BLaER1 (cell line): ENCODE measurements around the gene PSMA7.

Experiments used
- H3K27ac ChIP-seq: shearing (Covaris generic); formaldehyde crosslinking; 2 replicates; pipeline ENCODE4 v1.8.1; 2022
- H3K27me3 ChIP-seq: shearing (Covaris generic); formaldehyde crosslinking; 2 replicates; pipeline ENCODE4 v1.8.1; 2022
- H3K36me3 ChIP-seq: shearing (Covaris generic); formaldehyde crosslinking; 2 replicates; pipeline ENCODE4 v1.8.1; 2022
- H3K4me1 ChIP-seq: shearing (Covaris generic); formaldehyde crosslinking; 2 replicates; pipeline ENCODE4 v1.8.1; 2022
- H3K4me2 ChIP-seq: shearing (Covaris generic); formaldehyde crosslinking; 2 replicates; pipeline ENCODE4 v1.8.1; 2022
- H3K4me3 ChIP-seq: shearing (Covaris generic); formaldehyde crosslinking; 2 replicates; pipeline ENCODE4 v1.8.1; 2022
- H3K9ac ChIP-seq: shearing (Covaris generic); formaldehyde crosslinking; 2 replicates; pipeline ENCODE4 v1.8.1; 2022
- H3K9me3 ChIP-seq: shearing (Covaris generic); formaldehyde crosslinking; 2 replicates; pipeline ENCODE4 v1.8.1; 2022
- H4K20me1 ChIP-seq: shearing (Covaris generic); formaldehyde crosslinking; 2 replicates; pipeline ENCODE4 v1.8.1; 2022
- Cebpa-rat ChIP-seq: shearing (Covaris generic); IDR thresholded peaks from 2 replicates; pipeline ENCODE4 v1.8.1; 2022

Gene PSMA7

DNA sequence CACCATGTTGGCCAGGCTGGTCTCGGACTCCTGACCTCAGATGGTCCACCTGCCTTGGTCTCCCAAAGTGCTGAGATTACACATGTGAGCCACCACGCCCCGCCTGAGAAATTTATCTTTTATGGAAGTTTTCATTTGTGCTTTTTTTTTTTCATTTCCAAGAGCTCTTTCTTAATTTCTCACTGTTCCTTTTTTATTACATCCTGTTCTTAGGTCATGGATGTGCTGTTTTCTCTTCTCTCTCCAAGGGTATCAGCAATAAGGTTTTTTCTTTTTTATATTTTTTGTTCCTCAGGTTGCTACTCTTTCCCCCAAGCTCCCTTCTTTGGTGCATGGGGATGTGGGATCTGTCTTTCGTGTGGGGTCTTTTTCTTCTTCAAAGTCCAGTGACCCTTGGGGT is 42.1 kb downstream of the PSMA7 start:
- H3K4me1 ChIP-seq = peaks cover 21% of the 10 kb centered on the region
- H3K9me3 ChIP-seq = peaks cover 71% of the 10 kb centered on the region
- no peak overlapping the region for H3K9ac ChIP-seq
- no peak overlapping the region for H3K27ac ChIP-seq
- no peak for TF ChIP-seq Cebpa-rat
- no peaks in the 10 kb centered on the region for H4K20me1 ChIP-seq
- no peaks in the 10 kb centered on the region for H3K36me3 ChIP-seq
- no peaks in the 10 kb centered on the region for H3K27me3 ChIP-seq
- no peak overlapping the region for H3K4me3 ChIP-seq
- H3K4me2 ChIP-seq = no peak overlapping the region

DNA sequence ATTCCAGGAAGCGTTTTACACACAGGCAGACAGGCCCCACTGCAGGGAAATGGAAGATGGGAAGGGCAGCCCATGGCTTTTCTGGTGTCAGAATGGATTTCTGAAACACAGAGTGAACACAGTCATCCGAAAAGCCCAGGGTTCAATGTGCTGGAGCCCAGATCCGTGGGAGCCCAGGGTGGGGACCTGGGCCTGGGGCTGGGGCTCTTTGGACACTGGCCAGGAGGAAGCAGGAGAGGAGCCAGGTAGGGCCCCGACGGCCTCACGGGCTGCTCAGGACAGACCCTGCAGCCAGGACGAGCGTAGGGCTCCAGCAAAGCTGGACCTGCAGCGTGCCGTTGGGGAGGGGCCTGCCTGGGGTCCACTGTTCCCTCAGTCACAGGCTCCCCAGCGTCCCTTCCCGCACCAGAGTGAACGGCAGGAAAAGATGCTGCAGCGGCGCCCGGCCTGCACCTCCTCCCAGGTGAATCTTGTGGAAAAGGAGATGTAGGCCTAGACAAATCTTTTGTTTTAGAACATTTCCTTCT is 45.2 kb downstream of the PSMA7 start:
- Histone ChIP-seq H3K4me2 (peak overlapping the region; percentile 66; the same call in 1 of the 2 replicates), H3K27ac (no peak overlapping the region), H3K9ac (no peak overlapping the region), H3K9me3 (peaks cover 46% of the 10 kb centered on the region), H3K36me3 (no peaks in the 10 kb centered on the region), H3K4me3 (no peak overlapping the region), H3K27me3 (no peaks in the 10 kb centered on the region), H4K20me1 (no peaks in the 10 kb centered on the region), H3K4me1 (peaks cover 21% of the 10 kb centered on the region)
- TF ChIP-seq Cebpa-rat = no peak

DNA sequence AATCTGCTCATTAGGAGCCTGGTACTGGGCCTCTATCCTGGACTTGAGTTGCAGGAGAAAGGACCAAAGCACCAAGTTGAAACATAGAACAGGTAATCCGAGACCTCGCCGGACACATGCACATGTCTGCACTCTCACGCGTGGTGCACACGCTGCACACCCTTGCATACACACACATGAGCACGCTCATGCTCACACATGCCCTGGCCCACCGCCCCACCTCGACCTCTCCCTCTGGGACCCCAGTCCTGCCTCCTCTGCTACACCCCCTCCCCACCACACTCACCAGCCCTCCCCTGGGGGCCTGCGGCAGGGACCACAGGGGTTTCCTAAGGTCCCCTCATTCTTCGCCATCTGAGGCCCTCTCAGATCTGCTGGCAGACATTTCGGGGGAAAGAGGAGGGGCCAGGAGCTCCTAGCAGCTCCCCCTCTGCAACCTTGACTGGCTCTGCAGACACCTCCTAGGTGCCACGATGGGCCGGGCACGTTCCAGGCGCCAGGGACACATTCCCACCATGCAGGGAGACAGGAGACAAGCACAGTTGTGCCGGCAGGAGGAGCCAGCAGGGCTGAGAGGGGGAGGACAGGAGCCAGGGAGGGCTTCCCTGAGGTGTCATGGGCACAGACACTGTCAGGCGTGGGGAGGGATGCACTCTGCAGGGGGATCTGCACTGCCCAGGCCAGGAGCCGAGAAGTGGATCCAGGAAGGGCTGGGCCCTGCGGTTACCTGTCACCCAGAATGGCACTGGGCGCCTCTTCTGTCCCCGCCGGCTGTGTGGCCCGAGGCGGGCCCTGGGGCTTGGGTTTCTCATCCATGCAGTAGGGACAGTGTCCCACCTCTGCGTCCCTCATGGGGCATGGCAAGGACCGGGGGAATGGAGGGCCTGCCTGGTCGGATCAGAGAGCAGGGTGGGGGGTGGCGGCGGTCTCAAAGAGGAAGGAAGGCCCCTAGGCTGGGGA is 46.5 kb downstream of the PSMA7 start:
- no peaks in the 10 kb centered on the region for H4K20me1 ChIP-seq
- peaks cover 21% of the 10 kb centered on the region for H3K4me1 ChIP-seq
- H3K4me3 ChIP-seq = no peak overlapping the region
- H3K4me2 ChIP-seq = peak overlapping the region; percentile 66
- no peaks in the 10 kb centered on the region for H3K36me3 ChIP-seq
- no peak overlapping the region for H3K9ac ChIP-seq
- no peaks in the 10 kb centered on the region for H3K27me3 ChIP-seq
- no peak for TF ChIP-seq Cebpa-rat
- H3K27ac ChIP-seq = no peak overlapping the region
- peaks cover 46% of the 10 kb centered on the region for H3K9me3 ChIP-seq

GRCh38 chr20:62089393-62089792 is 53.8 kb downstream of the PSMA7 start:
- no peak for TF ChIP-seq Cebpa-rat
- Histone ChIP-seq H3K4me2 (no peak overlapping the region), H3K9ac (no peak overlapping the region), H3K36me3 (no peaks in the 10 kb centered on the region), H3K27ac (no peak overlapping the region), H3K27me3 (no peaks in the 10 kb centered on the region), H3K9me3 (peaks cover 18% of the 10 kb centered on the region), H3K4me3 (no peak overlapping the region), H3K4me1 (no peaks in the 10 kb centered on the region), H4K20me1 (no peaks in the 10 kb centered on the region)

DNA sequence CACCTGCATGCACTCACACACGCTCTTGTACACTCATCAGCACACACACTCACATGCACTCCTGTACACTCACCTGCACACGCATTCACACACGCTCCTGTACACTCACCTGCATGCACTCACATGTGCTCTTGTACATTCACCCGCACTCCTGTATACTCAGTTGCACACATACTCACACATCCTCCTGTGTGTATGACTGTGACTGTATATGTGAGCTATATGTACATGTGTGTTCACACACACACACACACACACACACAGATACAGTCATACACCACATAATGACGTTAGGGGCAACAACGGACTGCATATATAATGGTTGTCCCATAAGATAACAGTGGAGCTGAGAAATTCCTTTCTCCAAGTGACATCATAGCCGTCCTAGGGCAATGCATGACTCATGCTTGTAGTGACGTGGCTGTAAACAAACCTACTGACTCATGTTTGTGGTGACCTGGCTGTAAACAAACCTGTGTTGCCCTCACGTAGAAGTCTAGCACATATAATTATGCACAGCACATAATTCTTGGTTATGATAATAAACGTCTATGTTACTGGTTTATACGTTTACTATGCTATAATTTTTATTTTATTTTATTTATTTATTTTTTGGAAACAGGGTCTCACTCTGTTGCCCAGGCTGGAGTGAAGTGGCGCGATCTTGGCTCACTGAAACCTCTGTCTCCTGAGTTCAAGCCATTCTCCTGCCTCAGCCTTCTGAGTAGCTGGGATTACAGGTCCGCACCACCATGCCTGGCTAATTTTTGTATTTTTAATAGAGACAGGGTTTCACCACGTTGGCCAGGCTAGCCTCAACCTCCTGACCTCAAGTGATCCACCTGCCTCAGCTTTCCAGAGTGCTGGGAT is 54.7 kb downstream of the PSMA7 start:
- Histone ChIP-seq H3K27me3 (no peaks in the 10 kb centered on the region), H3K4me2 (no peak overlapping the region)
- no peak for TF ChIP-seq Cebpa-rat

DNA sequence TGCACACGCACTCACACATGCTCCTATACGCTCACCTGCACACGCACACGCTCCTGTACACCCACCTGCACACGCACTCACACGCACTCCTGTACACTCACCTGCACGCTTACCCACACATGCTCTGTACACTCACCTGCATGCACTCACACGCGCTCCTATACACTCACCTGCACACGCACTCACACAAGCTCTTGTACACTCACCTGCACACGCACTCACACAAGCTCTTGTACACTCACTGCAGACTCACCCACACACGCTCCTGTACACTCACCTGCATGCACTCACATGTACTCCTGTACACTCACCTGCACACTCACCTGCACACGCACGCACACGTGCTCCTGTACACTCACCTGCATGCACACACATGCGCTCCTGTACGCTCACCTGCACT is 55.6 kb downstream of the PSMA7 start:
- no peak overlapping the region for H3K4me3 ChIP-seq
- H3K27me3 ChIP-seq = no peaks in the 10 kb centered on the region
- no peak overlapping the region for H3K9ac ChIP-seq
- H4K20me1 ChIP-seq = no peaks in the 10 kb centered on the region
- no peak overlapping the region for H3K4me2 ChIP-seq
- no peak overlapping the region for H3K27ac ChIP-seq
- no peaks in the 10 kb centered on the region for H3K36me3 ChIP-seq
- no peak for TF ChIP-seq Cebpa-rat
- H3K4me1 ChIP-seq = no peaks in the 10 kb centered on the region
- peaks cover 11% of the 10 kb centered on the region; the same call in 1 of the 2 replicates for H3K9me3 ChIP-seq

More for the DNA sequence above, 54.7 kb downstream of the PSMA7 start:
- no peak overlapping the region for H3K27ac ChIP-seq
- no peak overlapping the region for H3K4me3 ChIP-seq
- no peaks in the 10 kb centered on the region for H4K20me1 ChIP-seq
- H3K9ac ChIP-seq = no peak overlapping the region
- H3K9me3 ChIP-seq = peaks cover 18% of the 10 kb centered on the region
- no peaks in the 10 kb centered on the region for H3K36me3 ChIP-seq
- H3K4me1 ChIP-seq = no peaks in the 10 kb centered on the region

- Histone ChIP-seq H3K27ac (no peak overlapping the region), H3K4me1 (no peaks in the 10 kb centered on the region), H3K27me3 (no peaks in the 10 kb centered on the region), H3K9me3 (peaks cover 7% of the 10 kb centered on the region; the same call in 1 of the 2 replicates), H3K36me3 (no peaks in the 10 kb centered on the region), H3K4me2 (no peak overlapping the region), H3K4me3 (no peak overlapping the region), H4K20me1 (no peaks in the 10 kb centered on the region), H3K9ac (no peak overlapping the region)
- no peak for TF ChIP-seq Cebpa-rat
Observed at GRCh38 chr20:62087227-62087626, 56.0 kb downstream of the PSMA7 start.
